Measurements from ENCODE around the gene TMEM200A.

- TF ChIP-seq POLR2A (IDR thresholded peaks at IDR 0.05) = no peak
- TF ChIP-seq CTCF (IDR thresholded peaks at IDR 0.05) = no peak
- TF ChIP-seq POLR2AphosphoS5 (IDR thresholded peaks at IDR 0.05; ENCODE audit: insufficient read depth in 1 of 2, low read depth in 1 of 2) = no peak
Observed at GRCh38 chr6:130434174-130434873, 68.5 kb downstream of the TMEM200A start.

Data from vagina (tissue), 2 donors.